Ureter (tissue), 1 donor: ENCODE measurements around the gene GNPTAB. TPM values are rescaled to one million over a fixed set of nuclear protein-coding genes. Genes with fewer than 3 reads are reported as not detected.

Experiments used
- DNase-seq: peaks from one replicate; pipeline ENCODE4 v3.0.0-alpha.2; 2020; ENCODE audit warnings: low spot score
- total RNA-seq: library from RNA; stranded (reverse); gene quantifications from one replicate; pipeline ENCODE4 v1.2.4, GENCODE V29; 2023
- donor health status: DM: yes; HTN: yes; CAD: no.

The GNPTAB gene
- total RNA-seq, 1 donor from 2014 or later = 57.0 TPM

DNA sequence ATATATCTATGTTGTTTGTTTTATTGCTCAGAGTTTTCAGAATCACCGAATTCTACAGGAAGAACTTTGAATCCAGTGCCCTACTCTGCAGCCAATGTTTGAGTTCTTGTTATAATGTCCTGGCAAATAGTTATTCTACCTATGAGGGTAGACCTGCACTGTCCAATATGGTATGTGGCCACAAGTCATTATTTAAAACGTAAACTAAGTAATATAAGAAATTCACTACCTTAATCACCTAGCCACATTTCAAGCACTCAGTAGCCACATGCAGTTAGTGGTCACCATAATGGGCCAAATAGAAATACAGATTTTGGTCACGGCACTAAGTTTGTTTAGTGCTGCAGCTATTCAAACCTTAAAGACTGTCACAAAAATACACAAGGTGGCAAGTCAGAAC lies 26.4 kb downstream of the GNPTAB start:
- no peak for DNase-seq

DNA sequence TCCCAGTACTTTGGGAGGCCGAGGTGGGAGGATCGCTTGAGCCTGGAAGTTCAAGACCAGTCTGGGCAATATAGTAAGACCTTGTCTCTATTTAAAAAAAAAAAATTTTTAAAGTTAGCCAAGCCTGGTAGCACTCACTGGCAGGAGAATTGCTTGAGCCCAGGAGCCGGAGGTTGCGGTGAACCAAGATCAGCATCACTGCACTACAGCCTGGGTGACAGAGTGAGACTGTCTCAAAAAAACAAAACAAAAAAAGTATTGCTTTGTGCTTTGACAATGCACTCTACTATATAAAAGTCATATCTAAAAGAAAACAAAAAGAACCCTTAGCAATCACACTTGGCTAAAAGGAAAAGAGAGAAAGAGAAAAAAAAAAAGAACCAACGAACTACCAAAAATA lies 26.8 kb downstream of the GNPTAB start:
- DNase-seq = no peak

- no peak for DNase-seq
These were observed 28.3 kb downstream of the GNPTAB start for GRCh38 chr12:101802486-101802885.

DNA sequence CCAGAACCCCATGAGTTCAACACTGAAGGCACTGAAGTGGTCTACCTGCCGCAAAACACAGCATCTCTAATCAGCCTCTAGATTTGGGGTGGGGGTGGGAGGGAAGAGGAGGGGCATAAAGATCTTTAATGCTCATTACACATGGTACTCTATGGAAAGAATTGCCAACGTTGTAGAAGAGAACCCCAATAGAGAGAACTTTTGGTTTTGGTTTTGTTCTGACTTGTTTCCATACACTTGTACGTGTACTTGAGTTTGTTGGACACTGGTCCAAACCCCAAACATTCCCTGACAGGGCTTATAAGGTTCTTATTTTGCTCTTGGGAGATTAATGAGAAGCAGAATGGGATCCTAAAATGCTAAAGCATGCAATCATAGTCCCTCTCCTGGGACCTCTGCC lies 31.0 kb downstream of the GNPTAB start:
- no peak for DNase-seq

DNA sequence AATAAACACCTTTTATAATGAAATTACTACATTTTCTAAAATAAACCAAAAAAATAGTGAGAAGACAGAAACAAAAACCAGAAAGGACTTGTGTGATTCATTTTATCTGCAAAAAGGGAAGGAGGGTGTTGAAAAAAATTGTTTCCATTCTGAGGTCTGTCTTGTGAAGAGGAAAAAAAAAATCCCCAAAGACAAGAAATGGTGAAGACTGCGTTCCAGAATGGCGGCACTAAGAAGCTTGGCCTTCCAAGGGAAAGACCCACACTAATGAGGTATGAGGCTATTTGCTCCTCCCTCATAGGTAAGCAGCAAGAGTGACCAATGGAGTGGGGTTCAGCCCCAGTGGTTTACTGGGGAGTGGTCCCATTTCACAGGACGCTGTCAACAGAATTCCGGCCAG lies 35.0 kb downstream of the GNPTAB start:
- DNase-seq = no peak

DNA sequence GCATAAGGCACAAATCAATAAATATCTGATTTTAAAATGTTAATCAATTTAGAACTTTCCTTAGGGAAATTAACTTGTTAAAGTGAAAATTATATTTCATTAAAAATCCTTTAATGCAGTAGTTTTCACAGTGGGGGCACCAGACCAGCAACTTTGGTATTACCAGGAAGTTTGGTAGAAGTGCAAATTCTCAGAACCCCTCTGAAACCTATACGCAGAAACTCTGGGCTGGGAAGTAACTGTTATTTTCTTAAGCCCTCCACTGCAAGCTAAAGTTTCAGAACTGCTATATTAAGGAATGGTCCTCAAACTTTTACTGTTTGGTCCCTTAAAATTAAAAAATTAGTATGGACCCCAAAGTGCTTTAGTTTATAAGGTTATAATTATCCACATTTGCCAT lies 35.7 kb downstream of the GNPTAB start:
- DNase-seq = no peak

DNA sequence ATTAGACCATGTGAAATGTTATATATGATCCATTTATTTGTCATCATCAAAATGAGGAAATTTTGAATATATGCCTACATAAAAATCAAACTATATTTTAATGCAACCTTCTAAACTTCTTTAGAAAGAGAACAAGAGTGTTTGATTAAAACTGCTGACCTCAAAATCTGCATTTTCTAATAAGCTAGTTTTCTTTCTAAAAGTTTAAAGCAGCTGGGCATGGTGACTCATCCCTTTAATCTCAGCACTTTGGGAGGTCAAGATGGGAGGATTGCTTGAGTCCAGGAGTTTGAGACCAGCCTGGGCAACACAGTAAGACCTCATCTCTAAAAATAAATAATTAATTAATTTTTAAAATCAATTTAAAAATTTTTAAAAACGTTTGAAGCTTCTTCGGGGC lies 36.2 kb downstream of the GNPTAB start:
- no peak for DNase-seq

DNA sequence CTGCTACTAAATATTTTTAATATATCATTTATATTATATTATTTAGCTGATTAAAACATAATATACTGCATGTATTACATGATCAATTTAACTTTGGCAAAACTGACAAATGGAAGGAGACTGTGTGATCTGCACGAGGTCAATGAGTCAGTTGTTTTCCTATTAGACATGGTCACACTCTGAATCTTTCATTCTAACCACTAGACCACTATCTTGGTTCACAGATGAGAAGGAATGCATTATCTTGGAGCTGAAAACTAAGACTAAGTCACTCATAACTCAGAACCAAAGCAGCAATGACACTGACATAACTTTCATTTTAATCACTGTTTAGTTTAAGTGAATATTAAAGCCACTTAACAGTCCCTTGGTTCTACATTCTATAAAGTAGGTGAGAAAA lies 37.4 kb downstream of the GNPTAB start:
- DNase-seq = no peak

DNA sequence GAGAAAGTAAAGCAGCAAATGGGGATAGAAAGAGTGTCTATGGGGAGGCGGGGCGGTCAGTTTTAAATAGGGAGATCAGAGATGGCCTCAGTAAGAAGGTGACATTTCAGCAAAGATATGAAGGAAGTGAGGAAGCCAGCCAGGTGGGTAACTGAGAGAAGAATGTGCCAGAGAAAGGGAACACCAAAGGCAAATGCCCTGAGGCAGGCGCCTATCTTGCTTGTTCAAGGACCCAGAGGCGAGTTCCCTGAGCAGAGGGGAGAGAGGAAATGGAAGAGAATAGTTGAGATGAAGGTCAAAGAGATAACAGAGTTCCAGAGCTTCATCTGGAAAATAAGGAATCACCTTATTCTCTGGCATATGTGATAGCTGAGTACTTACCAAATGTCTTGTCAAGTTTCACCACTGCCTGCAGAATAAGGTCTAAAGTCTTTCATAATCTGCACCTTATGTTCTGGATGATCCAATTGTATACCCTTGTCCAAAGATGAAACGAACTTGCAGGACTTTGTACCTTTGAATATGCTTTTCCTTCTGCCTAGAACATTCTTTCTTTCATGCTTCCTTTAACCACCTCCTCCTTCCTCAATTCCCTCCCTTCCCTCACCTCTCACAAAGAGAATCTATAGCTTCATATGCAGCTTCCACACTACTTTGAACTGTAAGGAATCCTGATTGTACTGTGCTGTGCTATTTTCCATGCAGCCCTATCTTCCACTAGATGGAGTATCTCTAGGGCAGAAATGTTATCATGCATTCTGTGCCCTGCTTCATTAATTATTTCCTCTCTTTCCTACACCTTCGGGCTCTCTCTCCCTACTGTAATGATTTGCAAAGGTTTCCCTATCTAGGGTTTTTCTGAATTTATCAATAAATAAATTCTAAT lies 38.5 kb downstream of the GNPTAB start:
- DNase-seq = no peak

DNA sequence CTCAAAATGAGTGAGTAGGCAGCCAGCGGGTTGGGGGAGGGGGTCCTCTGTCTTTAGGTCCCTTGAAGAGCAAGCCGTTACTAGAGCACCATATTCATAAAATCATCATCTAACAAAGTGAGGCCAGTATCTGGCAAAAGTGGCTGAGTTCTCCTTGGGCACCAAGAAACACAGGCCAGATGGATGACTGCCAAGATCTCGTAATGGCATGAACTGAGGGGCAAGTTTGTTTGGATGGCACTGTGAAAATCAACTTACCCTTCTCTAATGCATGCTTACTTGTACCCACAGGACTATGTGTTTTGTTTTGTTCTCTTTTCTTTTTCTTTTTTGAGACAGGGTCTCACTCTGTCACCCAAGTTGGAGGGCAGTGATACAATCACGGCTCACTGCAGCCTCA lies 41.6 kb downstream of the GNPTAB start:
- no peak for DNase-seq

GRCh38 chr12:101785671-101786070 lies 45.1 kb downstream of the GNPTAB start:
- DNase-seq = no peak

DNA sequence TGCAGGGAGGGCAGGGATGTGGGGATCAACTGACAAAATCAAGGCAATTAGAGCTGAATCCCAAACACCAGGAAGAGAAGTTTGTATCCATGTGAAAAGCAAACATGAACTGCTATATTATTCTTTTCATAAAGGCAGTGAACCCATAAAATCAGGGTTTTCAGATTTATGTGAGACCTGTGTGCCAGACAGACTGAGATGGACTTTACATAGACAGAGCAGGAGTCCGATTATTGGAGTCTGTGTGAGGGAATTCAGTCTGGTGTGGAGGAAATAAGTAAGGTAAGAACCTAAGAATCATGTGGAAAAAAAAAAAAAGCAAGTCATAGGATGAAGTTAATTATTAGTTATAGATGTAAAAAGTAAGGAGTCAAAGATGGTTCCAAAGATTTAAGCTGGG lies 46.4 kb downstream of the GNPTAB start:
- no peak for DNase-seq

DNA sequence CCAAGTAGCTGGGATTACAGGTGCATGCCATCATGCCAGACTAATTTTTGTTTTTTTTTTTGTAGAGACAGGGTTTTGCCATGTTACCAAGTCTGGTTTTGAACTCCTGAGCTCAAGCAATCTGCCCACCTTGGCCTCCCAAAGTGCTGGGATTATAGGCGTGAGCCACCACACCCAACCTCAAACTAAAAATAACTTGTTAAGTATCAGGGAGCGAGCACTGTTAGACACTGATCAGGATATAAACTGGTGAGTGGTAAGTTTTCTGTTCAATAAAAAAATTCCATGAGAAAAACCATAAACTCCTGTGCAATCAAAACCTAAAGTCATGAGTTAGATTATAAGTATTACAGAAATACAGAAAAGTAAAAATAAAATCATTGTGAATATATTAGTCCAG lies 46.9 kb downstream of the GNPTAB start:
- DNase-seq = no peak

DNA sequence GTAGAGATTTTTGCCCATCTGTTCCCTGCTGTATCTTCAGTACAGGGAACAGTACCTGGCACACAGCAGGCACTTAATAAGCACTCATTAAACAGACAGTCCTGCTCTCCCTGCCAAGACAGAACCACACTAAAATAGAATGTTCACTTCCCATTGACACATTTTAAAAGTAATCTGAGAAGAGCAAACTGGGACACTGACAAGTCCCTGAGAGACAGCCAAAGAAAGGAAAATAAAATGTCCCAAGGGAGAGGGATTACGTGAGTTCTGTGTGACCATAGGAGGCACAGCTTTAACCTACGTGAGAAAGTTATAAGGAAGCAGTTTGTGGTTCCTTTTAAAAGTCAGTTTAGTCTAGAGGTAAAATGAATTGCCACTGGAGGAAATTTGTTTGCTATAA lies 47.6 kb downstream of the GNPTAB start:
- DNase-seq = no peak

GRCh38 chr12:101782273-101782731 lies 48.5 kb downstream of the GNPTAB start:
- no peak for DNase-seq

DNA sequence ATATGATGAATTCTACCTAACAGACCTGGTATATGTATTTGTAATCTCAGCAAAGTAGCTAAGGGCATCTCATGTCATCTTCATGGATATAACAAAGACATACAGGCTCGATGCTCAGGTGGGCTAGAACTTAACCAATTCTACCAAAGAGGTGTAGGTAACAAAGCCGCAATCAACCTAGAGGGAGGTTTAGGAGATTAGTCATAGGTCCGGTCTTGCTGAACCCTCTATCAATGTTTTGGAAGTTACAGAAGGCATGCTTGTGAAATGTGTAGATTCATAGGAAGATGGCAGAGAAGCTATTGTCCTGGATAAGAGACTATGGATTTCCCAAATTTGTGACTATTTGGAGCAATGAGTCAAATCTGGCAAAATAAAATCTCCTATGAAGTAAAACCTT lies 48.9 kb downstream of the GNPTAB start:
- DNase-seq = no peak

DNA sequence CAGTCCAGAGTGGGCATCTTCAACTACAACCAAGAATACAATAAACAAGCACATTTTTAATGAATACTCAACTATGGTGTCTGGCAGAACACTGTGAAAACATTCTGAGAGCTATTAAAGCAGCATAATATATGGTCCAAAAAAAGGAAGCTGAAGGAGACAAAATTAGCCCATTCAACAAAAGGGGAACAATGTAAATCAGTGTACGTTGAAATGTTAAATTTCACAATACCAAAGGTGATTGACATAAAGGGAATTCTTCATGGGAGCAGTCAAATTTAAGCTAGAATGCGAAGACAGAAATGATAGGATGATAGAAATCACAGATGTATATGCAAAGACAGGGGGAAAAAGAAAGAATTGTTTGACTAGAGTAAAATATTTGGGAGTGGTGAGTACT lies 50.2 kb downstream of the GNPTAB start:
- DNase-seq = no peak

DNA sequence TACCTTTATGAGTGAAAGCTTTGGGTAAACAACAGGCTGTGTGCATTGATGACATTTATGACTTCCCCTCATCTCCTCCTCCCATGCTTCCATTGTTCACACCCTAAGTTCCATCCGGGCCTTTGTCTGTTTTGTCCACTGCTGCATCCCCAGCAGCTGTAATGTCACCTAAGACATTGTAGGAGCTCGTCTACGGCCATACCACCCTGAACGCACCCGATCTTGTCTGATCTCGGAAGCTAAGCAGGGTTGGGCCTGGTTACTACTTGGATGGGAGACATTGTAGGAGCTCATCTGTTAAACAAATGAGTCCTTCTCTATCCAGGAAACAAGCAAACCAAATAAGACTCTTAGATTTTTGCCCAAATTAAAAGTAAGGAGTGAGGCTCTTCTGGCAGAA lies 51.1 kb downstream of the GNPTAB start:
- no peak for DNase-seq

GRCh38 chr12:101779200-101779599 lies 51.6 kb downstream of the GNPTAB start:
- DNase-seq = no peak

DNA sequence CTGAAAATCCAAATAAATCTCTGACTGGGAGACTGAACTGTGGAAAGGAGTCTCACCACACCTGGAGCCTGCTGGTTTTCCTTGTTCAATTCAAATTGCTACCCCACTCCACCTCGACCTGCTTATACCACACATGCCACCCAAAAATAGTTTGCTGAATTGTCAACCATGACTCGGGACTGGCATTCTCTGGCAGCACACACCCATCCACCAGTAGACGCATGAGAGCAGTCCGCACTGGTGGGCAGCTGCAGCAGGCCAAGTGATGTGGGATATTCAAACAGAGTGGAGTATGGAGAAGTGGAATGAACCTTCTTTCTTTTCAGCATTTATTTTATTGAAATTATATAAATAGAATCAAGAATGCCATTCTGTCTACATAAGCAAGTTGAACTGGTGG lies 52.8 kb downstream of the GNPTAB start:
- DNase-seq = no peak

GRCh38 chr12:101777485-101777884 lies 53.3 kb downstream of the GNPTAB start:
- DNase-seq = no peak

- no peak for DNase-seq
These were observed 54.9 kb downstream of the GNPTAB start for GRCh38 chr12:101775816-101776215.

DNA sequence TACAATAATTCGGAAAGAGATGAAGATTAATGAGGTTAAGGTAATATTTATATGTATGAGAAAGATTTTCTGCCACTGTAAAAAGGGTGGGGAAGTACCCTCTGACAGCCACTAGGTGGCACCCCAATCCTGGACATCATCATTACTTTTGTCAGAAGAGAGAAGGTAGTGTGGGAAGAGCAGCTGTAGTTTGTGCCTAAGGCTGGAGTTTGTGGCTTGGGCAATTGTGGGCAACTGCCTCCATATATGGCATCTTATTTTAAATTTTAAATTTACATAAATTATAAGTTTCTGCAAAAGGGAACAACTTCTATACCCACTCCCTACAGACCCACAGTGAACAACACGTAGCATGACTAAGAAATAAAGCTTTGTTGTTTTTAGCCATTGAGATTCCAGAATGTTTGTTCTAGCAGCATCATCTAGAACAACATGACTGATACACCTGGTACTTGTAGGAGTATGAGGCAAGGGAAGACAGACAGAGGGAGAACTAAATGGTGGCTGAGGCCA lies 57.1 kb downstream of the GNPTAB start:
- DNase-seq = peak; percentile 65
